MM.1S (cell line): ENCODE results near the gene ZDHHC11.

ENCODE experiments used
- DNase-seq: peaks from one replicate; pipeline ENCODE4 v3.0.0-alpha.2; 2015
- H2AFZ ChIP-seq: fragments of 300-600 bp; sonication (generic); 2 replicates; pipeline ENCODE4 v1.6.0; 2016; ENCODE audit warnings: antibody characterized with exemption, low read length
- H3F3A ChIP-seq: fragments of 300-600 bp; sonication (generic); 2 replicates; pipeline ENCODE4 v1.6.1; 2016; ENCODE audit warnings: mild to moderate bottlenecking, antibody characterized with exemption, low read length, moderate library complexity, mixed read lengths; ENCODE audit not compliant: insufficient read depth
- H3K27ac ChIP-seq: fragments of 300-600 bp; sonication (generic); 2 replicates; pipeline ENCODE4 v1.5.1; 2016; ENCODE audit warnings: mild to moderate bottlenecking, low read length
- H3K27me3 ChIP-seq: fragments of 300-600 bp; sonication (generic); replicated peaks from 2 replicates; pipeline ENCODE4 v1.6.0; 2016; ENCODE audit warnings: low read length; ENCODE audit not compliant: insufficient read depth
- H3K36me3 ChIP-seq: fragments of 300-600 bp; sonication (generic); replicated peaks from 2 replicates; pipeline ENCODE4 v1.6.1; 2016; ENCODE audit warnings: mild to moderate bottlenecking, low read length, mixed read lengths; ENCODE audit not compliant: insufficient read depth
- H3K4me1 ChIP-seq: fragments of 300-600 bp; sonication (generic); 2 replicates; pipeline ENCODE4 v1.6.1; 2016; ENCODE audit warnings: low read length, mixed read lengths
- H3K4me2 ChIP-seq: fragments of 300-600 bp; sonication (generic); 2 replicates; pipeline ENCODE4 v1.6.0; 2016; ENCODE audit warnings: low read depth, low read length
- H3K4me3 ChIP-seq: fragments of 300-600 bp; sonication (generic); 2 replicates; pipeline ENCODE4 v1.5.1; 2016; ENCODE audit warnings: low read length, mixed read lengths
- H3K79me2 ChIP-seq: fragments of 300-600 bp; sonication (generic); 2 replicates; pipeline ENCODE4 v1.6.1; 2016; ENCODE audit warnings: mixed run types, low read length, mixed read lengths
- H3K9ac ChIP-seq: fragments of 300-600 bp; sonication (generic); 2 replicates; pipeline ENCODE4 v1.6.1; 2016; ENCODE audit warnings: low read length, mixed read lengths
- H3K9me2 ChIP-seq: fragments of 300-600 bp; sonication (generic); replicated peaks from 2 replicates; pipeline ENCODE4 v1.6.1; 2016; ENCODE audit warnings: mild to moderate bottlenecking, low read length, mixed read lengths; ENCODE audit not compliant: insufficient read depth
- H3K9me3 ChIP-seq: fragments of 300-600 bp; sonication (generic); replicated peaks from 2 replicates; pipeline ENCODE4 v1.6.1; 2016; ENCODE audit warnings: mild to moderate bottlenecking, low read length, mixed read lengths; ENCODE audit not compliant: insufficient read depth
- H4K20me1 ChIP-seq: fragments of 300-600 bp; sonication (generic); 2 replicates; pipeline ENCODE4 v1.6.1; 2016; ENCODE audit warnings: mild to moderate bottlenecking, low read length, moderate library complexity, mixed read lengths; ENCODE audit not compliant: insufficient read depth
- EZH2 ChIP-seq: fragments of 300-600 bp; sonication (generic); optimal IDR thresholded peaks from 2 replicates; pipeline ENCODE3; 2017; ENCODE audit warnings: low read depth, mild to moderate bottlenecking, antibody characterized with exemption, low read length, mixed read lengths
- EZH2phosphoT487 ChIP-seq: fragments of 300-600 bp; sonication (generic); IDR thresholded peaks from 2 replicates; pipeline ENCODE4 v1.6.1; 2018; ENCODE audit warnings: antibody characterized with exemption, low read length
- TF ChIP-seq, protein P1 (sequence below): fragments of 300-600 bp; sonication (generic); IDR thresholded peaks from 2 replicates; pipeline ENCODE4 v1.5.1; 2016; ENCODE audit warnings: antibody characterized with exemption, low read length, mixed read lengths

Gene ZDHHC11

DNA sequence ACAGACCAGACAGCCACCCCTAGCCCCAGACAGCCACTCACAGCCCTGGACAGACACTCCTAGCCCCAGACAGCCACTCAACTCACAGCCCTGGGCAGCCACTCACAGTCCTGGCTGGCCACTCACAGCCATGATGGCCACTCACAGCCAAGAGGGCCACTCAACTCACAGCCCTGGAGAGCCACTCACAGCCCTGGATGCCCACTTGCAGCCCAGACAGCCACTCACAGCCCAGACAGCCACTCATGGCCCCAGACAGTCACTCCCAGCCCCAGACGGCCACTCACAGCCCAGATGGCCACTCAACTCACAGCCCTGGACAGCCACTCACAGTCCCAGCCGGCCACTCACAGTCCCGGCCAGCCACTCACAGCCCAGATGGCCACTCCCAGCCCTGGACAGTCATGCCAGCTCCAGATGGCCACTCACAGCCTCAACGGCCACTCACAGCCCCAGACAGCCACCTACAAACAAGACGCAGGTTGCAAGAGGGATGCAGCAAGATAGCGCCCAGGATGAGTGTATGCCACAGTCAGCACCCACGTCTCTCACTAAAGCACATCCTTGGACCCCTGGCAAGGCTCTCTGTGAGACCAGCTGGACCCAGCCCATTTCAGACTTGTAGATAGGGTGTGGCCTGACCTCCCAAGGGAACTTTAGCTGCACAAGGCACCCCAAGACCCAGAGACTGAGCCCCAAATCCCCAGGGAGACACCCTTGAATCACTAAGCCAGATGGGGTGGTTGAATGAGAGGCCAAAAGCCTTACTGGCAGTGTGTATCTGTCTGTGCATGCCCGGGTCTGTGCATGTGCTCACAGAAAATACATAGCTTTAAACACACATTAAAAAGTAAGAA is 88.7 kb downstream of the ZDHHC11 start:
- H3K36me3 ChIP-seq = no peaks in the 10 kb centered on the region

DNA sequence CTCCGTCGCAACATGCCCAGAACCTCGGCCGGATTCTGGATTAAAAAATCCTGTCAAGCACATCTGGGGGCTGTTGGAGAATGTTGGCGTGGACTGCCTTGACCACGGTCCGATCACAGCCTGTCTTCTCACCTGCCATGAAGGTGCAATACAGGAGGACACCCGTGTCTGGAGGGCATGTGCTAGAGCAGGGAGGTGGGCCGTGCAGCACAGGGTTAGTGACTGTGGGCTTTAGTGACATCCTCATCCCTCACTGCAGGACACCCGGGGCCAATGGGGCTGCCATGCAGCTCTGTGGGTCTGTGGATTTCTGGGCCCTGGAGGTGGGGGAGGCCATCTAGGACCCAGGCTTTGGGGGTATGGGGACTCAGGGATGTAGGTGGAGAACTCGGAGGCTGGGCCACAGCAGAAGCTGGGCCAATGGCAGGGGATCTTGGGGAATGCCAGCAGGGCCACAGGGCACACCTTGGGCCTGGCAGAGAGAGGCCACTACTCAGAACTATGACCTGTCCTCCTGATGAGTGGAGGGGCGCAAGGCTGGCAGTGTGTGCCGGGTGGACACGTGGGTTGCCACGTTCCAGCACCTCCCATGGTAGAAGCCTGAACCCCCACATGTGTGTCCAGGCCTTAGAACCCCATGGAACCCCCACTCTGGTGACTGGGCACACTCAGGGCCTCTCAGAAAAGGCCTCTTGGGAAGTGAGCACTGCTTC is 89.6 kb downstream of the ZDHHC11 start:
- Histone ChIP-seq H3K9ac (no peak overlapping the region), H3K79me2 (no peaks in the 10 kb centered on the region), H3K4me1 (peaks cover 17% of the 10 kb centered on the region), H3K36me3 (no peaks in the 10 kb centered on the region), H3K27me3 (no peaks in the 10 kb centered on the region), H4K20me1 (no peaks in the 10 kb centered on the region), H3K27ac (peak overlapping the region; percentile 45; the same call in 1 of the 2 replicates), H3K4me2 (no peak overlapping the region; the same call in 1 of the 2 replicates), H2AFZ (peak overlapping the region; percentile 0; the same call in 1 of the 2 replicates), H3F3A (peaks cover 9% of the 10 kb centered on the region; the same call in 1 of the 2 replicates), H3K9me3 (no peaks in the 10 kb centered on the region), H3K9me2 (no peaks in the 10 kb centered on the region), H3K4me3 (no peak overlapping the region)
- no peak for DNase-seq
- TF ChIP-seq, protein P1, sequence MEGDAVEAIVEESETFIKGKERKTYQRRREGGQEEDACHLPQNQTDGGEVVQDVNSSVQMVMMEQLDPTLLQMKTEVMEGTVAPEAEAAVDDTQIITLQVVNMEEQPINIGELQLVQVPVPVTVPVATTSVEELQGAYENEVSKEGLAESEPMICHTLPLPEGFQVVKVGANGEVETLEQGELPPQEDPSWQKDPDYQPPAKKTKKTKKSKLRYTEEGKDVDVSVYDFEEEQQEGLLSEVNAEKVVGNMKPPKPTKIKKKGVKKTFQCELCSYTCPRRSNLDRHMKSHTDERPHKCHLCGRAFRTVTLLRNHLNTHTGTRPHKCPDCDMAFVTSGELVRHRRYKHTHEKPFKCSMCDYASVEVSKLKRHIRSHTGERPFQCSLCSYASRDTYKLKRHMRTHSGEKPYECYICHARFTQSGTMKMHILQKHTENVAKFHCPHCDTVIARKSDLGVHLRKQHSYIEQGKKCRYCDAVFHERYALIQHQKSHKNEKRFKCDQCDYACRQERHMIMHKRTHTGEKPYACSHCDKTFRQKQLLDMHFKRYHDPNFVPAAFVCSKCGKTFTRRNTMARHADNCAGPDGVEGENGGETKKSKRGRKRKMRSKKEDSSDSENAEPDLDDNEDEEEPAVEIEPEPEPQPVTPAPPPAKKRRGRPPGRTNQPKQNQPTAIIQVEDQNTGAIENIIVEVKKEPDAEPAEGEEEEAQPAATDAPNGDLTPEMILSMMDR = no peak
- TF ChIP-seq EZH2phosphoT487 = no peak
- TF ChIP-seq EZH2 = no peak

More for the DNA sequence above, 88.7 kb downstream of the ZDHHC11 start:
- peaks cover 17% of the 10 kb centered on the region for H3K4me1 ChIP-seq
- no peak for TF ChIP-seq EZH2
- TF ChIP-seq EZH2phosphoT487 = no peak
- TF ChIP-seq, protein P1 = no peak
- peaks cover 9% of the 10 kb centered on the region; the same call in 1 of the 2 replicates for H3F3A ChIP-seq
- no peaks in the 10 kb centered on the region for H4K20me1 ChIP-seq
- H2AFZ ChIP-seq = no peak overlapping the region
- no peaks in the 10 kb centered on the region for H3K27me3 ChIP-seq
- H3K9me2 ChIP-seq = no peaks in the 10 kb centered on the region
- H3K4me2 ChIP-seq = no peak overlapping the region
- H3K9ac ChIP-seq = no peak overlapping the region
- H3K9me3 ChIP-seq = no peaks in the 10 kb centered on the region
- H3K4me3 ChIP-seq = no peak overlapping the region
- no peaks in the 10 kb centered on the region for H3K79me2 ChIP-seq
- H3K27ac ChIP-seq = no peak overlapping the region
- no peak for DNase-seq

- Histone ChIP-seq H3K9ac (no peak overlapping the region; the same call in 1 of the 2 replicates), H3K4me1 (peaks cover 17% of the 10 kb centered on the region), H3K4me3 (no peak overlapping the region), H3K79me2 (no peaks in the 10 kb centered on the region), H4K20me1 (no peaks in the 10 kb centered on the region), H3K27me3 (no peaks in the 10 kb centered on the region), H3K4me2 (peak overlapping the region; percentile 59), H3K36me3 (no peaks in the 10 kb centered on the region), H3F3A (peaks cover 9% of the 10 kb centered on the region; the same call in 1 of the 2 replicates), H3K27ac (peak overlapping the region; percentile 45), H2AFZ (peak overlapping the region; percentile 0; the same call in 1 of the 2 replicates), H3K9me2 (no peaks in the 10 kb centered on the region), H3K9me3 (no peaks in the 10 kb centered on the region)
- DNase-seq = peak; percentile 76
- TF ChIP-seq, protein P1 = no peak; the same call in 1 of the 2 replicates
- no peak for TF ChIP-seq EZH2
- TF ChIP-seq EZH2phosphoT487 = no peak
Measured at GRCh38 chr5:760363-761058, 90.3 kb downstream of the ZDHHC11 start.
